Body of pancreas (tissue), 4 donors: Measurements from ENCODE around the gene C22orf42. TPM values are rescaled to one million over a fixed set of nuclear protein-coding genes. Genes with fewer than 3 reads are reported as not detected.
A peak's percentile ranks its signal among the peaks of the same experiment; 100 is the strongest.

Experiments used
- ATAC-seq: fragments of 150-250 bp; one replicate; pipeline ENCODE4 v1.9.1; 2016
- DNase-seq, 4 donors: peaks; one replicate each; pipeline ENCODE4 v3.0.0-alpha.2; 2019
- H3K27ac ChIP-seq, 4 donors: fragments of 200-600 bp; sonication (generic); 1 replicate in 3 of 4; 2 replicates in 1 of 4; pipeline versions ENCODE4 v1.5.1 to v1.6.1; 2016 to 2019; ENCODE audit warnings: mild to moderate bottlenecking in 1 of 4, mixed read lengths in 1 of 4, moderate library complexity in 1 of 4
- H3K27me3 ChIP-seq, 2 donors: fragments of 200-600 bp; sonication (generic); one replicate each; pipeline ENCODE4 v1.6.0; 2016; ENCODE audit warnings: mild to moderate bottlenecking in 1 of 2
- H3K36me3 ChIP-seq, 2 donors: fragments of 200-600 bp; sonication (generic); replicated peaks in 1 of 2; 2 replicates each; pipeline ENCODE4 v1.5.1; 2016; ENCODE audit warnings: low read depth in 2 of 2; ENCODE audit not compliant: insufficient read depth in 1 of 2
- H3K4me1 ChIP-seq: fragments of 200-600 bp; sonication (generic); one replicate; pipeline ENCODE4 v1.6.0; 2016
- H3K4me3 ChIP-seq, 2 donors: fragments of 200-600 bp; sonication (generic); 1 replicate in 1 of 2; 2 replicates in 1 of 2; pipeline ENCODE4 v1.5.1; 2016 to 2019
- H3K9me3 ChIP-seq, 3 donors: fragments of 200-600 bp; sonication (generic); 1 replicate in 2 of 3; 2 replicates in 1 of 3; pipeline ENCODE4 v1.5.1; 2016
- POLR2A ChIP-seq, 3 donors: fragments of 450-650 bp; IDR thresholded peaks; one replicate each; pipeline ENCODE4 v1.6.1; 2016; ENCODE audit warnings: antibody characterized with exemption in 3 of 3, mild to moderate bottlenecking in 2 of 3
- WGBS, 2 donors: methylation state at CpG; one replicate each; pipeline ENCODE4 v1.1.5; 2017; 5-methylcytosine and 5-hydroxymethylcytosine counted together
- intact Hi-C: fragments of 100-400 bp; cut with DNase I; formaldehyde crosslinking; loops from one replicate; pipeline ENCODE4 v1.15.1; 2023
- total RNA-seq, 2 donors: library from RNA; depleted of rRNA; stranded (reverse); fragments of >200 nt; gene quantifications; one replicate each; pipeline ENCODE4 v1.1.0, GENCODE V29; 2016
- TF ChIP-seq, protein P1 (sequence below), 7 experiments: fragments of 450-650 bp in 4 of 7; fragments of 200-600 bp in 3 of 7; sonication (generic) in 3 of 7; IDR thresholded peaks; one replicate each; pipeline ENCODE4 v1.5.1; 2016 to 2019; ENCODE audit warnings: antibody characterized with exemption in 7 of 7

Gene C22orf42
- total RNA-seq, 2 donors from 2014 or later: 1.6 to 4.0 TPM

DNA sequence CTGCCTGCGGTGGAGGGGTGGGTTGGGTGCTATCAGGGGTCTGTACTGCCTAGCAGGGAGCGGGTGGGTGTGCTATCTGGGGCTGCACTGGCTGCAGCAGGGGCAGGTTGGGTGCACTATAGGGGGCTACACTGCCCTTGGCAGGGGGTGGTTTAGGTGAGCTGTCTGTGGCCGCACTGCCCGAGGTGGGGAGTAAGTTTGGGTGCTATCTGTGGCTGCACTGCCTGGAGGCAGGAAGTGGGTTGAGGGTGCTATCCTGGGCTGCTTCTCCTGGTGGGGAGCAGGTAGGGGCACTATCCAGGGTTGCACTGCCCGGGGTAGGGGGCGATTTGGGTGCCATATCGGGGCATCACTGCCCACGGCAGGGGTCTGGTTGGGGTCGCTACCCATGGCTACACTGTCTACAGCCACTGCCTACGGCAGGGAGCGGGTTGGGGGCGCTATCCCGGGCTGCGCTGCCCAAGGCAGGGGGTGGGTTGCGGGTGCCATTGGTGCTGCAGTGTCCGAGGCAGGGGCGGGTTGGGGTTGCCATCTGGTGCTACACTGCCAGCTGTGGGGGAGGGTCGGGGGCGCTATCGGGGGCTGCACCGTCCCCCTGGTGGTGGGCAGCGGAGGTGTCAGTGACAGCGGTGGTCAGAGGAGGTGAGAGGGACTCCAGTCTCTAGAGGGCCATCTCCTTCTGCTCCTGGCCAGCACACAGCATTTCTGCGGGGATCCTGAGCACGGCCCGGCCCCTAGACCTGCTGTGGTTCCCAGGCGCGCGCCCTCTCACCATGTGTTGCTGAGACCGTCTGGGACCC, 47.1 kb upstream of the C22orf42 start:
- WGBS, 2 donors: 76 to 78% methylated on average over 20 to 21 of the region's 30 CpGs
- TF ChIP-seq POLR2A (IDR thresholded peaks at IDR 0.05): no peak
- TF ChIP-seq, protein P1, sequence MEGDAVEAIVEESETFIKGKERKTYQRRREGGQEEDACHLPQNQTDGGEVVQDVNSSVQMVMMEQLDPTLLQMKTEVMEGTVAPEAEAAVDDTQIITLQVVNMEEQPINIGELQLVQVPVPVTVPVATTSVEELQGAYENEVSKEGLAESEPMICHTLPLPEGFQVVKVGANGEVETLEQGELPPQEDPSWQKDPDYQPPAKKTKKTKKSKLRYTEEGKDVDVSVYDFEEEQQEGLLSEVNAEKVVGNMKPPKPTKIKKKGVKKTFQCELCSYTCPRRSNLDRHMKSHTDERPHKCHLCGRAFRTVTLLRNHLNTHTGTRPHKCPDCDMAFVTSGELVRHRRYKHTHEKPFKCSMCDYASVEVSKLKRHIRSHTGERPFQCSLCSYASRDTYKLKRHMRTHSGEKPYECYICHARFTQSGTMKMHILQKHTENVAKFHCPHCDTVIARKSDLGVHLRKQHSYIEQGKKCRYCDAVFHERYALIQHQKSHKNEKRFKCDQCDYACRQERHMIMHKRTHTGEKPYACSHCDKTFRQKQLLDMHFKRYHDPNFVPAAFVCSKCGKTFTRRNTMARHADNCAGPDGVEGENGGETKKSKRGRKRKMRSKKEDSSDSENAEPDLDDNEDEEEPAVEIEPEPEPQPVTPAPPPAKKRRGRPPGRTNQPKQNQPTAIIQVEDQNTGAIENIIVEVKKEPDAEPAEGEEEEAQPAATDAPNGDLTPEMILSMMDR (IDR thresholded peaks at IDR 0.05): no peak

DNA sequence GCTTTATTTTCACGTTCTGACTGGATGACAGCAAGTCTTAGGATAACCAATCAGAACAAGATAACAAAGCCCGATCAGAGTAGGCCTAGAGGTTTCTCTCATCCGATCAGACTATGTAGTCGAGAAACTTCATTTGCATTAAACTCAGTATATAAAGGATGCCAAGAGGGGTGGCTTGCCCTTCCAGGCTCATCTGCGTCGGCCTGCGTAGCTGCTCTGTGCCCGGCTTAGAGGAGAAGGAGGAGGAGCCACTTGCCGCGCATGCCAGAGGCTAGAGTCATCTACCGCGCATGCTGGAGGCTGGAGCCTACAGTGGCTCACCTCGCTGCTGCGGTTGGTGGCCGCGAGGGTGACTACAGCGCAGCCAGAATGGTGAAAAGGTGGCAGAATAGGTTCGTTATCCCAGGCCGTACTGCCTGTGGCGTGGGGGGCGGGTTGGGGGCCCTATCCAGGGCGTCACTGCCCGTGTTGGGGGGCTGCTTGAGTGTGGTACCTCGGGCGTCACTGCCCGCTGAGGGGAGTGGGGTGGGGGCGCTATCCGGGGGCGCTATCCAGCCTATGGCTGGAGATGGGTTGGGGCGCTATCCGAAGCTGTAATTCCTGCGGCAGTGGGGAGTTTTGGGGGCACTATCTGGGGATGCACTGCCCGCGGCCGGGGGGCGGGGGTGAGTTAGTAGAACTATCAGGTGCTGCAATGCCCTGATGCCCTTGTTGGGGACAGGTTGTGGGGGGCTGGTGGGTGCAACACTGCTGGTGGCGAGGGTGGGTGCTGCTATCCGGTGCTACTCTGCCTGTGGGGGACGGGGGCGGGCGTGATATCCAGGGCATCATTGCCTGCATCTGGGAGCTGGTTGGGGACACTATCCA, 46.0 kb upstream of the C22orf42 start, which contains the start of gene RFPL2:
Gene RFPL2 (minus strand): TSS at position 218 of the 867 bp plus-strand sequence. CDS start 2,622 bp downstream, outside the sequence.
- no peak for TF ChIP-seq POLR2A (IDR thresholded peaks at IDR 0.05)
- TF ChIP-seq, protein P1 (IDR thresholded peaks at IDR 0.05): no peak
- H3K4me3 ChIP-seq: no peak within 1 kb of the TSS
- ATAC-seq (no peak), DNase-seq (peak in 3 of 4 donors; percentile 46 to 64 (median 60))
- 58 to 75% methylated on average over 17 to 37 of the region's 41 CpGs for WGBS, 2 donors
- peaks cover 0 to 6% of the 10 kb centered on the region in 2 donors for H3K27me3 ChIP-seq
- intact Hi-C loops: loop anchor here (10.0 kb wide), 1 partner anchor 230 kb away; no protein-coding TSS in a partner anchor
- no peak within 1 kb of the TSS for H3K27ac ChIP-seq
- no peaks in the 10 kb centered on the region for H3K9me3 ChIP-seq
- H3K36me3 ChIP-seq: no peaks in the 10 kb centered on the region
- peaks cover 14% of the 10 kb centered on the region for H3K4me1 ChIP-seq

More for the DNA sequence above, 47.1 kb upstream of the C22orf42 start:
- H3K27ac ChIP-seq: no peak overlapping the region
- peaks cover 14% of the 10 kb centered on the region for H3K4me1 ChIP-seq
- peaks cover 0 to 6% of the 10 kb centered on the region in 2 donors for H3K27me3 ChIP-seq
- H3K36me3 ChIP-seq: no peaks in the 10 kb centered on the region
- DNase-seq (no peak), ATAC-seq (no peak)
- intact Hi-C loops: loop anchor here (10.0 kb wide), 1 partner anchor 231 kb away; no protein-coding TSS in a partner anchor
- H3K9me3 ChIP-seq: no peaks in the 10 kb centered on the region
- no peak overlapping the region for H3K4me3 ChIP-seq

DNA sequence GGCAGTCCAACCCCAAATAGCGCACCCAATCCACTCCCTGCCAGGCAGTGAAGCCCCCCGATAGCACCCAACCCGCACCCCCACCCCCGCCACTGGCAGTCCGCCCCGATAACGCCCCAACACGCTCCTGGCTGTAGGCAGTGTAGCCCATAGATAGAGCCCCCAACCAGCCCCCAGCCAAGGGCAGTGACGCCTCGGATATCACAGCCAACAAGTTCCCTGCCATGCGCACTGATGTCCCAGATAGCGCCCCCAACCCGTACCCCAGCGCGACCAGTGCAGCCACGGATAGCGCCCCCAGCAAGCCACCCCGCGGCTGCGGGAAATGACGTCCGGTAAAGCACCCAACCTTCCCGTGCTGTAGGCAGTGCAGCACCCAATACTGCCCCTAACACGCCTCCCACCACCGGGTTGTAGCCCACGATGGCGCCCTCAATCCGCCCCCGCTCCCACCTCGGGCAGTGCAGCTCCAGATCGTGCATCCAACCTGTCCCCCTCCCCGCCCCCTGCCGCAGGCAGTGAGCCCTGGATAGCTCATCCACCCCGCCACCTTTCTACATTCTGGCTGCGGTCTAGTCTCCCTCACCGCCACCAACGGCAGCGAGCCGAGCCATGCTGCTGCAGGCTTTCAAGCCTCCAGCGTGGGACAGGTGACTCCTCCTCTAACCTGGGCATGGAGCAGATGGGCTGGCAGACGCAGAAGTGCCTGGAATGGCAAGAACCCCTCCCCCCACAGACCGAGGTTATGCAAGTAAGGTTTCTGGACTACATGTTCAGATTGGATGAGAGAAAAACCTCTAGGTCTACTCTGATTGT, 45.1 kb upstream of the C22orf42 start:
- Histone ChIP-seq H3K27ac (no peak overlapping the region), H3K4me3 (no peak overlapping the region), H3K4me1 (peaks cover 14% of the 10 kb centered on the region), H3K27me3 (peaks cover 0 to 6% of the 10 kb centered on the region in 2 donors), H3K36me3 (no peaks in the 10 kb centered on the region), H3K9me3 (no peaks in the 10 kb centered on the region)
- intact Hi-C loops: loop anchor here (10.0 kb wide), 1 partner anchor 229 kb away; no protein-coding TSS in a partner anchor
- TF ChIP-seq POLR2A (IDR thresholded peaks at IDR 0.05): no peak
- TF ChIP-seq, protein P1 (IDR thresholded peaks at IDR 0.05): no peak
- DNase-seq: peak in 3 of 4 donors; percentile 33 to 47 (median 41)
- no peak for ATAC-seq
- 42 to 47% methylated on average over 24 to 37 of the region's 42 CpGs for WGBS, 2 donors
